GM19463 (cell line): ENCODE measurements around the gene LTBR.
"Not testable (repeated sequence)": the region's sequence is repeated elsewhere in the genome, so short reads cannot be mapped to it uniquely, and the experiment has no call there.

ENCODE experiments used
- ATAC-seq: cut with Tn5 transposase; IDR thresholded peaks from one replicate; pipeline ENCODE4 v1.9.1; 2021; ENCODE audit warnings: mild to moderate bottlenecking, moderate library complexity; ENCODE audit not compliant: unreplicated experiment

Gene LTBR

GRCh38 chr12:6383572-6384498, at the start of gene LTBR:
Gene LTBR (plus strand): TSS chr12:6384162. CDS start chr12:6384359, 197 bp downstream.
- ATAC-seq: no peak

GRCh38 chr12:6334359-6334758, 49.6 kb upstream of the LTBR start:
- no peak for ATAC-seq

- no peak for ATAC-seq
Measured at GRCh38 chr12:6334940-6335450, 49.0 kb upstream of the LTBR start.

- ATAC-seq: peak; percentile 77
Measured at GRCh38 chr12:6335451-6336078, 48.4 kb upstream of the LTBR start.

- peak; percentile 37 for ATAC-seq
Measured at GRCh38 chr12:6336079-6336888, 47.7 kb upstream of the LTBR start.

GRCh38 chr12:6336889-6337853, 46.8 kb upstream of the LTBR start:
- ATAC-seq: no peak

- no peak for ATAC-seq
Measured at GRCh38 chr12:6337958-6338433, 46.0 kb upstream of the LTBR start.

- not testable (repeated sequence) for ATAC-seq
Measured at GRCh38 chr12:6338536-6338935, 45.4 kb upstream of the LTBR start.

- ATAC-seq: no peak
Measured at GRCh38 chr12:6338955-6339354, 45.0 kb upstream of the LTBR start.

- no peak for ATAC-seq
Measured at GRCh38 chr12:6340032-6340638, 43.8 kb upstream of the LTBR start.

- no peak for ATAC-seq
Measured at GRCh38 chr12:6340745-6341416, 43.1 kb upstream of the LTBR start.

GRCh38 chr12:6341417-6342139, 42.4 kb upstream of the LTBR start, which contains the start of gene TNFRSF1A:
Gene TNFRSF1A (minus strand): TSS chr12:6342076. CDS start chr12:6341814, 262 bp downstream.
- no peak for ATAC-seq

- no peak for ATAC-seq
Measured at GRCh38 chr12:6342140-6342889, 41.6 kb upstream of the LTBR start.

GRCh38 chr12:6343518-6343917, 40.4 kb upstream of the LTBR start:
- no peak for ATAC-seq

GRCh38 chr12:6344101-6344660, 39.8 kb upstream of the LTBR start:
- ATAC-seq: not testable (repeated sequence)

GRCh38 chr12:6345319-6346091, 38.5 kb upstream of the LTBR start:
- ATAC-seq: no peak
